Frontal cortex (tissue), 4 donors: ENCODE data around the gene ABHD14A. TPM values are rescaled to one million over a fixed set of nuclear protein-coding genes. Genes with fewer than 3 reads are reported as not detected.

Experiments used
- DNase-seq, 2 donors: peaks; one replicate each; pipeline ENCODE4 v3.0.0; 2012; ENCODE audit warnings: low spot score in 2 of 2
- FAIRE-seq: peaks from 2 replicates; lab custom pipeline; 2012; peaks lifted over from hg19 to GRCh38; lab: Jason Lieb, UNC
- total RNA-seq: library from RNA; depleted of rRNA; stranded (reverse); fragments of >200 nt; gene quantifications from one replicate; pipeline ENCODE4 v1.2.3, GENCODE V29; 2014
- donor health status: control.
- donor health status: control.
- donor health status: control.

ABHD14A gene
- total RNA-seq, 1 donor from 2014 or later: 22.8 TPM

GRCh38 chr3:52010431-52010830 is 35.6 kb downstream of the ABHD14A start:
- no peak for FAIRE-seq
- no peak for DNase-seq

DNA sequence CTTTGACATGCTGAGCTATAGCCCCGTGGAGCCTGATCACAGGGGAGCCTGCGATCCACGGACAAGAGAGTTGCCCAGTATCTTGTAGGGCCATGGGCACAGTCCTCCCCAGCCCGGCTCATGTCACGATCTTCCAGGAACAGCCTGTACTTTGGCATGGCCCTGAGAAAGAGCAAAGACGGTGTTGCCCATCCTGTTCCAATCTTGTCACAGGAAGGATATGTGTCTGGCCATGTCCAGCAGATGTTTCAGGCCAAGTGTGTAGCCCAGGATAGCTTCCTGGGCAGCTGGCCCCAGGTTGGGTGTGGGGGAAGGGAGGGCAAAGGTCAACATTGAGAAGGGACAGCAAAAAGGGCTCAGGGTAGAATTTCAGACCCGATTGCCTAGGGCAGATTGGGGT is 37.8 kb downstream of the ABHD14A start:
- FAIRE-seq (no peak), DNase-seq (no peak)

GRCh38 chr3:52013802-52014598 is 39.1 kb downstream of the ABHD14A start:
- DNase-seq: no peak

GRCh38 chr3:52014613-52015012 is 39.7 kb downstream of the ABHD14A start:
- DNase-seq (no peak), FAIRE-seq (no peak)

More at GRCh38 chr3:52013802-52014598, 39.1 kb downstream of the ABHD14A start:
- no peak for FAIRE-seq

GRCh38 chr3:52015438-52016228 is 40.8 kb downstream of the ABHD14A start:
- no peak for DNase-seq
- FAIRE-seq: no peak

DNA sequence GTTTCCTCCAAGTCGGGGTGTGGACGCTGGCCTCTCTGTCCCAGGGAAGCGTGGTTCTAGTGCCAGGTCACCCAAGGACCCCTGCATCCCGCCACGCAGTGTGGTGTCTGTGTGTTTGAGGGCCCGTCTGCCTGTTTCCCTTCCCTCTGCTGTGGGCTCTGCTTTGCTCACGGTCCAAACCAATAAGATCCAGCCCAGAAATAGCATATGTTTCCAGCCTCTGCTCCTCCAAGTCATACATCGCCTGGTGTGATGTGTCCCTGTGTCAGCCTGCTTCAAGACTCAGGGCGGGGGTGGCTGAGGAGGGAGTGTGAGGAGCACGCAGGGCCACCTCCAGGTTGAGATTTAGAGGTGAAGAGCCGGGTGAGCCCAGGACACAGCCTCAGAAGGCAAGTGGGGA is 42.7 kb downstream of the ABHD14A start:
- DNase-seq: no peak
- no peak for FAIRE-seq

DNA sequence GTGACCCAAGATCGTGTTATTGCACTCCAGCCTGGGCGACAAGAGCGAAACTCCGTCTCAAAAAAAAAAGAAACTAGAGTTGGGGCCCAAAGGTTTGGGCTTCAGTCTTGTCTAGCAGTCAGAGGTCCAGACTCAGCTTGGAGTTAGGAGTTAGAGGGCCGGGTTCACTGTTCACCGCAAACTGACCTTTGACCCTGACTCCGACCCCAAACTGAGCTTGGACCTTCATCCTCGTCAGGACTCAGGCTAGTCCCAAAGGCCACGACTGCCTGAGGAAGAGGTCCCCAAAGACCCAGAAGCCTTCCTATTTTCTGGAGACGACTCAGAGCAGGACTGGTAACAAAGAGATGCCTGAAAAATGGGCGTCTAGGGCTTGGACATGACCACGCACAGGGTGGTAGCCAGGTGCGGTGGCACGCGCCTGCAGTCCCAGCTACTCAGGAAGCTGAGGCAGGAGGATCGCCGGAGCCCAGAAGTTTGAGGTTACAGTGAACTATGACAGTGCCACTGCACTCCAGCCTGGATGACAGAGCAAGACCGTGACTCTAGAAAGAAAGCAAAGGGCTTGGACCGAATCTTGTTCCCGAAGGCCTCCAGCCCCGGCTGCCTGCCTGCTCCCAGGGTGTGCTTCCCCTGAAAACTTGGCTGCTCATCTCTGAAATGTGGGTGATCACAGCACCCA is 43.6 kb downstream of the ABHD14A start:
- DNase-seq: no peak
- no peak for FAIRE-seq

GRCh38 chr3:52019352-52020080 is 44.7 kb downstream of the ABHD14A start:
- FAIRE-seq (no peak), DNase-seq (no peak)

- DNase-seq (no peak), FAIRE-seq (no peak)
Measured at GRCh38 chr3:52020796-52021195, 45.9 kb downstream of the ABHD14A start.

DNA sequence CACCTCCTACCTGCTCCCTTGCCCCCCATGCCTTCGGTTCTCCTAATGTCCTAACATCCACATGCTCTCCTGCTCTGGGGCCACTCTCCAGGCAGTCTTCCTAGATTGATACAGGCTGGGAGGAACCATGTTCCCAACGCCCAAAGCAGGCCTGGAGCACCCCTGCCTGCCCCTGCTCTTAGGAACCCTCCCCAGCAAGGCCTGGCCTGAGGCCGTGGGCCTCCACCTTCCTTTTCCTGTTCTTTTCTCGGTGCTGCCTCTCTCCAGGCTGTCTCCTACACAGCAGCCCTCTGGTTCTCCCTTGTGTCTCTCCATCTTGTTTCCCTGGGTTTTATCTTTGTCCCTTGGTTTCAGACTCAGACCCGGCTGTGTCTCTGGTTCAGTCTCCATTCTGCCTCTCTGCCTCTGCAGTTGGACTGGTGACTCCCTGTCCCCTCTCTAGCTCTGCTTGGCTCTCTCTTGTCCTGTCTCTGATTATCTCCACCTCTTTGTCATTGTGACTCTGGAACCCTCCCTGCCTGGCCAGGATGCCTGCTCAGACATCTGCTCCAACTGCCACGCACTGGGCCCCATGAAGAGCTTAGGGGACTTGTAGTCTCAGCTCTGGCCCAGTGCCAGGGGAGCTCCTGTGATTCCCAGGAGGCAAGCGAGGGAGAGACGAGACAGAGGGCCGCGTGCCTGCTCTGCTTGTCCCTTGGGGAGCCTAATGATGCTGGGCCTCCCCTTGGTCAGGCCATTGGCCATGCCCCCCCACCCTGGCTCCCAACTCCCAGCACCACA is 46.8 kb downstream of the ABHD14A start:
- FAIRE-seq (no peak), DNase-seq (no peak)

DNA sequence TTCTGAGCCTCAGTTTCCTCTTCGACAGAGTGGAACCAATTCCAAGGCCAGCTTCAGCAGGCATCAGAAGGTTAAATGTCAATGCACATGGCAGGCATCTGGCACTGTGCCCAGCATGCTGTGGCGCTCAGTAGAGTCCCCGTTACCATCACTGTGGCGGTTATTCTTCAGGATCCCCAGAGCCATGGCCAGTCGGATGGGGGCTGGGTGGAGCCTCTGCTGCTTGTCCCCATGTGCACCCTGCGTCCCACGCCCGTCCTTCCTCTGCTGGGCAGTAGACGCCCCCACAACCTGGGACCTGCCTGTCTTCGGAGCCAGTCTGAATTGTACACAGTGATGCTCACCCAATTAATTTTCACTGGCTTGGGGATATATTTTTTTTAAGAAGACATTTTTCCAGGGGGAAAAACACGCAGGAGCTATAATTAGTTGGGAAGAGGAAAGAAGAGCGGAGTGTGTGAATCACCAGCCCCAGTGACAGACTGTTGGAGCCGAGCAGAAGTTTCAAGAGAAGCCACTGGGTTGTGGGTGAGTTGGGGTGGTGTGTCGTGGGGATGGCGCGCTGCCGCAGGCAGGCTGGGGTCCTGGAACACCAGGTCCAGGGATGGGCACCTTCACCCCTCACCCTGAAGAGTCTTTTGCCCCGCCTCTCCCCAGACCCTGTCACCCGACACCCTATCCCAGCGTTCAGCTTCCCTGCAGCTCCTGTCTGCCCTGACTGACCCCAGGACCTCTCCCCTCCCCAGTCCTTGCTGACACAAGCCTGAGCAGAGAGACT is 47.6 kb downstream of the ABHD14A start:
- FAIRE-seq: no peak
- DNase-seq: no peak

GRCh38 chr3:52023101-52023770 is 48.4 kb downstream of the ABHD14A start:
- DNase-seq: no peak
- FAIRE-seq: no peak

DNA sequence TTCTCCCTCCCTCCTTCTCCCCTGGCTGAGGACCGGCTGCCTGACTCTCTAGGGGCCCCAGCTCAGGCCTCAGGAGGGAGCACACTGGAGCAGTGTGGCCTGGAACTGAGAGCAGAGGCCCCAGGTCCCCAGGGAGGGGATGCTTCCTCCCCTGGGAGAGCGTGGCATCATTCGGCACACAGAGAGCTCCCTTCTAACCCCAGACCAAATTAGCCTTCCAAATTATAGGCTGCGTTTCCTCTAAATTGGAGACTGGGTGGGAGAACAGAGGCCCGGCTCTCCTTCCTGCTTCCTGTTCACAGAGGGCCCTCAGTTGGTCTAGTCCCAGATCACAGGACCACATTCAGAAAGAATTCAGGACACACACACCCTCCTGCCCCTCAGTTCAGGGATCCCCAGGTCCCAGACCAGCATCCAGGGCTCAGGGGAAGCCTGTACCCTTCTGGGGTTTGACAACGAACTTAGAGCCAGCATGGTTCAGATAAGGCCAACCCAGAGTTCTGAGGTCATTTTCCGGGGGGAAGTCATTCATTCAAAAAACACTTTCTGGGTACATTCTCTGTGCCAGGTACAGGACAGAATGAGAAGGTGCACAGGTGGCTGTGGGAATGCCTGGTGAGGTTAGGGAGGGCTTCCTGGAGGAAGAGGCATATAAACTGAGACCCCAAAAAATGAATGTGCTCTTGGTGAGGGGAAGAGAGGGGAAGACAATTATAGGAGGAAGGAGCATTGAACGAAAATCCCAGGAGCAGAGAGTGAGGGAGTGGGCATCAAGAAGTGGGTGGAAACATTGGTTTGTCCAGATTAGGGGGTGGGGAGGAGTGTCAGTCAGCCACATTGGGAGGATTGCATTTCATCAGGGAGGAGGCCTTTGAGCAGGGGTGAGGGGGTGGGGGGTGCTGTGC is 49.2 kb downstream of the ABHD14A start:
- FAIRE-seq (no peak), DNase-seq (no peak)

DNA sequence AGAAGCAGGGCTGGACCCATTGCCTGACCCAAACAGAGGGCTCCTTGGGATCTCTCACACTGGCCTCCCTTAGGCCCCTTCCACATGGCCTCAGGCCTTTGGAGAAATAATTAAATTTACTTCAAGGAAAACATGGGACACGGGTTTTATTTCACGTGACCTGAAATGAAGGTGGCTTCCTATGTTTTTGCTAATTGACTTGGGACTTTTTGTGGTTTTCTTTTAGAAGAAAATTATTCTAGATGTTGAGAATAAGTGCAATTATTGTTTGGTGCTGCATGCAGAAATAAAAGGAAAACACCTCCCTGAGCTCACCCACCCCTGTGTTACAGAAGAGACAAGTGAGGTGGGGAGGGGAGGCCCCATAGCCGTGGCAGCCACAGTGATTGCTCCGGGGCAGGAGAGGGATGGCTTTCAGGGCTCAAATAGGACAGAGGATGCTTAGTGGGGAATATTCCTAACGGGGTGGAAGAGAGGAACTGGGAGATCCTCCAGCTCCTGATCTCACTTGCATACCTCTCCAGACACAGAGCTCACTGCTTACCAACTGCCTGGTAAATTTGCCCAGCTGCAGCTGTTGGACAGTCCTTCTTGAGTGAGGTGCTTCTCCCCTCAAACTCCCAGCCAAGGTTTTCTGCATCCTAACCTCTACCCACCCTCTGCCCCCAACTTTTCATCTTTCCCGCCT is 50.0 kb downstream of the ABHD14A start:
- no peak for FAIRE-seq

DNA sequence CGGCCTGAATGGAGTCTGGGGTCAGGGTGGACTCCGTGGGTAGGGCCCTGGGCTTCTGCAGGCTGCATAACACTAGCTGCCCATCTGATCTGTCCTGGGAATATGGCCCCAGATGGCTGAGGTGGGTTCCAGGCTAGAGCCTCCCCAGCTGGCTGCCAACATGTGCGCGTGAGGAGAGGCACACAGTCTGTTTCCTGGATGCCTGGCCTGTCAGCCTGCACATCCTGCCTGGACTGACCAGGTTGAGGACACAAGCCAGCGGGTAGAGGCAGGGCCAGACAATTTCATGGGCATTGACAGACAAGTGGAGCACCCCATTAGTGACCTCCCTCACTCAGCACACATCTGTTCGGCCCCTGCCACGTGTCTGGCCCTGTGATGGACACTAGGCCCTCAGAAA is 50.6 kb downstream of the ABHD14A start:
- FAIRE-seq (no peak), DNase-seq (no peak)

More for the DNA sequence above, 50.0 kb downstream of the ABHD14A start:
- no peak for DNase-seq

- FAIRE-seq (no peak), DNase-seq (no peak)
Measured at GRCh38 chr3:52026041-52026440, 51.2 kb downstream of the ABHD14A start.
